MM.1S (cell line): ENCODE data around the gene PTP4A1.

ENCODE experiments used
- DNase-seq: peaks from one replicate; pipeline ENCODE4 v3.0.0-alpha.2; 2015
- H2AFZ ChIP-seq: fragments of 300-600 bp; sonication (generic); 2 replicates; pipeline ENCODE4 v1.6.0; 2016; ENCODE audit warnings: antibody characterized with exemption, low read length
- H3F3A ChIP-seq: fragments of 300-600 bp; sonication (generic); 2 replicates; pipeline ENCODE4 v1.6.1; 2016; ENCODE audit warnings: mild to moderate bottlenecking, antibody characterized with exemption, low read length, moderate library complexity, mixed read lengths; ENCODE audit not compliant: insufficient read depth
- H3K27ac ChIP-seq: fragments of 300-600 bp; sonication (generic); 2 replicates; pipeline ENCODE4 v1.5.1; 2016; ENCODE audit warnings: mild to moderate bottlenecking, low read length
- H3K27me3 ChIP-seq: fragments of 300-600 bp; sonication (generic); replicated peaks from 2 replicates; pipeline ENCODE4 v1.6.0; 2016; ENCODE audit warnings: low read length; ENCODE audit not compliant: insufficient read depth
- H3K36me3 ChIP-seq: fragments of 300-600 bp; sonication (generic); replicated peaks from 2 replicates; pipeline ENCODE4 v1.6.1; 2016; ENCODE audit warnings: mild to moderate bottlenecking, low read length, mixed read lengths; ENCODE audit not compliant: insufficient read depth
- H3K4me1 ChIP-seq: fragments of 300-600 bp; sonication (generic); 2 replicates; pipeline ENCODE4 v1.6.1; 2016; ENCODE audit warnings: low read length, mixed read lengths
- H3K4me2 ChIP-seq: fragments of 300-600 bp; sonication (generic); 2 replicates; pipeline ENCODE4 v1.6.0; 2016; ENCODE audit warnings: low read depth, low read length
- H3K4me3 ChIP-seq: fragments of 300-600 bp; sonication (generic); 2 replicates; pipeline ENCODE4 v1.5.1; 2016; ENCODE audit warnings: low read length, mixed read lengths
- H3K79me2 ChIP-seq: fragments of 300-600 bp; sonication (generic); 2 replicates; pipeline ENCODE4 v1.6.1; 2016; ENCODE audit warnings: mixed run types, low read length, mixed read lengths
- H3K9ac ChIP-seq: fragments of 300-600 bp; sonication (generic); 2 replicates; pipeline ENCODE4 v1.6.1; 2016; ENCODE audit warnings: low read length, mixed read lengths
- H3K9me2 ChIP-seq: fragments of 300-600 bp; sonication (generic); replicated peaks from 2 replicates; pipeline ENCODE4 v1.6.1; 2016; ENCODE audit warnings: mild to moderate bottlenecking, low read length, mixed read lengths; ENCODE audit not compliant: insufficient read depth
- H3K9me3 ChIP-seq: fragments of 300-600 bp; sonication (generic); replicated peaks from 2 replicates; pipeline ENCODE4 v1.6.1; 2016; ENCODE audit warnings: mild to moderate bottlenecking, low read length, mixed read lengths; ENCODE audit not compliant: insufficient read depth
- H4K20me1 ChIP-seq: fragments of 300-600 bp; sonication (generic); 2 replicates; pipeline ENCODE4 v1.6.1; 2016; ENCODE audit warnings: mild to moderate bottlenecking, low read length, moderate library complexity, mixed read lengths; ENCODE audit not compliant: insufficient read depth
- CTCF ChIP-seq: fragments of 300-600 bp; sonication (generic); IDR thresholded peaks from 2 replicates; pipeline ENCODE4 v1.5.1; 2016; ENCODE audit warnings: antibody characterized with exemption, low read length, mixed read lengths
- EZH2 ChIP-seq: fragments of 300-600 bp; sonication (generic); optimal IDR thresholded peaks from 2 replicates; pipeline ENCODE3; 2017; ENCODE audit warnings: low read depth, mild to moderate bottlenecking, antibody characterized with exemption, low read length, mixed read lengths
- EZH2phosphoT487 ChIP-seq: fragments of 300-600 bp; sonication (generic); IDR thresholded peaks from 2 replicates; pipeline ENCODE4 v1.6.1; 2018; ENCODE audit warnings: antibody characterized with exemption, low read length

The PTP4A1 gene

GRCh38 chr6:63600136-63600535 lies 27.9 kb downstream of the PTP4A1 start:
- Histone ChIP-seq H3K9ac (no peak overlapping the region), H3K36me3 (no peaks in the 10 kb centered on the region), H3F3A (peaks cover 4% of the 10 kb centered on the region; the same call in 1 of the 2 replicates), H2AFZ (no peak overlapping the region), H3K4me1 (no peaks in the 10 kb centered on the region), H3K9me3 (no peaks in the 10 kb centered on the region), H3K9me2 (no peaks in the 10 kb centered on the region), H3K27me3 (no peaks in the 10 kb centered on the region), H4K20me1 (no peaks in the 10 kb centered on the region), H3K79me2 (no peaks in the 10 kb centered on the region), H3K27ac (no peak overlapping the region), H3K4me3 (no peak overlapping the region), H3K4me2 (no peak overlapping the region)
- DNase-seq: no peak
- TF ChIP-seq CTCF (no peak), EZH2 (no peak), EZH2phosphoT487 (no peak)

GRCh38 chr6:63609231-63609630 lies 37.0 kb downstream of the PTP4A1 start:
- Histone ChIP-seq H3K9me3 (no peaks in the 10 kb centered on the region), H3F3A (no peaks in the 10 kb centered on the region), H3K36me3 (no peaks in the 10 kb centered on the region), H3K79me2 (no peaks in the 10 kb centered on the region), H3K27me3 (no peaks in the 10 kb centered on the region), H3K4me2 (no peak overlapping the region), H2AFZ (no peak overlapping the region), H3K9me2 (no peaks in the 10 kb centered on the region), H4K20me1 (no peaks in the 10 kb centered on the region), H3K4me3 (no peak overlapping the region), H3K4me1 (no peaks in the 10 kb centered on the region), H3K9ac (no peak overlapping the region), H3K27ac (no peak overlapping the region)
- no peak for DNase-seq
- TF ChIP-seq EZH2phosphoT487 (no peak), EZH2 (no peak), CTCF (no peak)

- no peaks in the 10 kb centered on the region for H3K4me1 ChIP-seq
- no peaks in the 10 kb centered on the region for H4K20me1 ChIP-seq
- H3K4me2 ChIP-seq: no peak overlapping the region
- no peaks in the 10 kb centered on the region for H3K79me2 ChIP-seq
- no peak overlapping the region for H3K4me3 ChIP-seq
- no peaks in the 10 kb centered on the region for H3K9me2 ChIP-seq
- no peak overlapping the region for H2AFZ ChIP-seq
- no peaks in the 10 kb centered on the region for H3K27me3 ChIP-seq
- no peaks in the 10 kb centered on the region for H3K36me3 ChIP-seq
- TF ChIP-seq EZH2 (no peak), EZH2phosphoT487 (no peak), CTCF (no peak)
- no peak overlapping the region for H3K27ac ChIP-seq
- no peak overlapping the region for H3K9ac ChIP-seq
- no peaks in the 10 kb centered on the region for H3K9me3 ChIP-seq
- no peak for DNase-seq
- H3F3A ChIP-seq: no peaks in the 10 kb centered on the region
Observed at GRCh38 chr6:63610944-63611343, 38.7 kb downstream of the PTP4A1 start.

GRCh38 chr6:63611560-63611959 lies 39.3 kb downstream of the PTP4A1 start:
- Histone ChIP-seq H3F3A (no peaks in the 10 kb centered on the region), H3K27me3 (no peaks in the 10 kb centered on the region), H3K36me3 (no peaks in the 10 kb centered on the region), H3K4me2 (no peak overlapping the region), H3K27ac (no peak overlapping the region), H3K9me2 (no peaks in the 10 kb centered on the region), H4K20me1 (no peaks in the 10 kb centered on the region), H3K9me3 (no peaks in the 10 kb centered on the region), H3K9ac (no peak overlapping the region), H3K4me3 (no peak overlapping the region), H3K4me1 (no peaks in the 10 kb centered on the region), H3K79me2 (no peaks in the 10 kb centered on the region), H2AFZ (no peak overlapping the region)
- no peak for DNase-seq
- TF ChIP-seq EZH2: no peak
